ENCODE measurements around the gene NRCAM.

The NRCAM gene

DNA sequence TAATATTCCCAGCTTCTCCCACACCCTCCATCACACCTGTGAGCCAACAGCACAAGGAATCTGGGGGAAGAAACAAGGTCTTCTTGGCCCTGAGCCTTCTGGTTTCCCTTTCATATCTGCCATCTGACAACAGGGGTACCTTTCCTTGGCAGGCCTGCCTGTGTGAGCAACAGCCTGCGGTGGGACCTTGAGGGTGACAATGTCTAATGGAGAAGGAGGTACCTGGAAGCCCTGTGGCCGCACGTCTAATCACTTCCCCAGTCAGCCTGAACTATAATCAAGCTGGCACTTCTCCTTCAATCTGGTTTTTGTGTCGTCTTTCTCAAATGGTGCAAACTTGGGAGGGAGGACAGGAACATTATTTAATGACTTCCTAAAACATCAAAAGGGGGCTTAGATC lies 41.2 kb downstream of the NRCAM start:
- no peak overlapping the region for H3K27ac ChIP-seq (ENCODE audit: low read depth, low read length, severe bottlenecking)
- 96% methylated on average over 3 of the region's 4 CpGs; no CpG with 5 or more reads in 1 of the 2 experiments for WGBS, 2 experiments (ENCODE audit: insufficient coverage in 2 of 2)

DNA sequence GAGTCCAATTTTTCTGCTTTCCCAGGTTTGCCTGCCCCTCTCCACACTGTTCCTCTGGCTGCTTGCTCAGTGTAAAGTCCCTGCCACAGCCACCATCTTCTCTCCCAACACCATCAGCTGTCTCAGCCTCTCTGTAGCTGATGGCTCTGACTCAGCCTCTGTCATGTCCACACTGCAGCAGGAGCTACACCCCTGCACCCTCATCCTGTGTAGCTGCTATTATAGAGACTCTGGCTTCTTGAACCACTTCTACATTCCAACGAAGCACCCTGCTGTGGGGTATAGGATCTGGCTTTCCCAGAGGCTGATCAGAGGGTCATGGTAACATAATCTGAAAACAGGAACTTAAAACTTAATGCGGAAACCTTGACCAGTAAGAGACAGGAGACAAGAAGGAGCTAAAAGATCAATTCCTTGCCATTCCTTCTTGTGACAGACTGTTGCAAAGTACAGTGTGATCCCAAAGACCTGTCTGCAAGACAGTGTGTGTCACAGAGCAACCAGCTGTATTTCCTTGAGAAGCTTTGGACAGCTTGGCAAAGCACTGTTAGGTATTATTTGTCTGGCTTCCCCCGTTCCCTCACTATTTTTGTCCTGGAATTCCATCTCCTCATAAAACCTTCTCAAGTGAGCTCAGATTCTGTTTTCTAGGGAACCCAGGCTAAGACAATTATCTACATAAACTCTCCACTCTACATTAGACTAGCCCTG lies 42.3 kb downstream of the NRCAM start:
- H3K4me1 ChIP-seq (ENCODE audit: control insufficient read depth, insufficient read depth, low read length, poor library complexity, severe bottlenecking), result peaks cover 9% of the 10 kb centered on the region
- peak overlapping the region; percentile 41 for H3K27ac ChIP-seq (ENCODE audit: low read depth, low read length, severe bottlenecking)
- H3K36me3 ChIP-seq (ENCODE audit: control insufficient read depth, insufficient read depth, low read length), result no peaks in the 10 kb centered on the region
- no peak overlapping the region for H3K4me3 ChIP-seq (ENCODE audit: extremely low read depth, insufficient read depth, low read length, poor library complexity, severe bottlenecking)
- WGBS, 2 experiments (ENCODE audit: insufficient coverage in 2 of 2), result 92 to 94% methylated on average over 1 to 2 of the region's 3 CpGs
- no peaks in the 10 kb centered on the region for H3K9me3 ChIP-seq (ENCODE audit: control insufficient read depth, low read length)

More for the DNA sequence above, 41.2 kb downstream of the NRCAM start:
- no peak overlapping the region for H3K4me3 ChIP-seq (ENCODE audit: extremely low read depth, insufficient read depth, low read length, poor library complexity, severe bottlenecking)
- H3K9me3 ChIP-seq (ENCODE audit: control insufficient read depth, low read length), result no peaks in the 10 kb centered on the region
- H3K4me1 ChIP-seq (ENCODE audit: control insufficient read depth, insufficient read depth, low read length, poor library complexity, severe bottlenecking), result peaks cover 10% of the 10 kb centered on the region
- no peaks in the 10 kb centered on the region for H3K36me3 ChIP-seq (ENCODE audit: control insufficient read depth, insufficient read depth, low read length)

DNA sequence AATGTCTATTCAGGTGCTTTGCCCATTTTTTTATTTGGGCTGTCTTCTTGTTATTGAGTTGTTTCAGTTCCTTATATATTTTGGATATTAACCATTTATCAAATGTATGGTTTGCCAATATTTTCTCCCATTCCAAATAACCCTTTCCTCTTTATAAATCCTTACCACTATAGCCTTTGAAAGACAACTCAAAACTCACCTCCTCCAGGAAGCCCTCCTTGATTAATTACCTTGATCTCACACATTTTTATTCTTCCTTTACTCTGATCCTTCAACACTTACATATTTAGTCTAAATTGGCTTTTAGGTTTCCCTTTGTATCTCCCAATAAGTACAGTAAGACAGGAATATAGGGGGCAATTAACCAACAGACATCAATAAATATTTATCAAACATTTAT lies 42.9 kb downstream of the NRCAM start:
- H3K27ac ChIP-seq (ENCODE audit: low read depth, low read length, severe bottlenecking), result no peak overlapping the region
- no peak overlapping the region for H3K4me3 ChIP-seq (ENCODE audit: extremely low read depth, insufficient read depth, low read length, poor library complexity, severe bottlenecking)
- peaks cover 9% of the 10 kb centered on the region for H3K4me1 ChIP-seq (ENCODE audit: control insufficient read depth, insufficient read depth, low read length, poor library complexity, severe bottlenecking)
- H3K36me3 ChIP-seq (ENCODE audit: control insufficient read depth, insufficient read depth, low read length), result no peaks in the 10 kb centered on the region
- no peaks in the 10 kb centered on the region for H3K9me3 ChIP-seq (ENCODE audit: control insufficient read depth, low read length)

DNA sequence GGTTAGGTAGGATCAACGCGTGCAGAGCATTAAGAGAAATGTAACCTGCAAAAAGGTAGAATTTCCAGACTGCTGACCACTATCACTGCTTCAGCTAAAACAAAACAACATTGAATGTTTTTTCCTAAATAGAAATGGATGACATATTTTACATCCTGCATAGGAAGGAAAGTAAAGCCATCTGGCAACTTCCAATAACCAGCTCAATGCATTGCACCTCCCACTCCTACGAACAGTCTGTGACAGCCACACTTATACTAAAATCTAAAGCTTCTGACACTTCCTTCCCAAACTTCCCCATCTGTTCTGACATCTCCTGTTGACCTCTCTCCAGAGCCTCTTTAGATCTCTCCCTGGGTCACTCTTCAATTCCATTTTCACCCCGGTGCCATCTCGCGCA lies 47.1 kb downstream of the NRCAM start:
- WGBS, 2 experiments (ENCODE audit: insufficient coverage in 2 of 2), result 100% methylated on average over 2 to 3 of the region's 6 CpGs
- H3K4me1 ChIP-seq (ENCODE audit: control insufficient read depth, insufficient read depth, low read length, poor library complexity, severe bottlenecking), result peaks cover 3% of the 10 kb centered on the region
- no peak overlapping the region for H3K27ac ChIP-seq (ENCODE audit: low read depth, low read length, severe bottlenecking)
- no peaks in the 10 kb centered on the region for H3K9me3 ChIP-seq (ENCODE audit: control insufficient read depth, low read length)
- H3K36me3 ChIP-seq (ENCODE audit: control insufficient read depth, insufficient read depth, low read length), result no peaks in the 10 kb centered on the region
- H3K4me3 ChIP-seq (ENCODE audit: extremely low read depth, insufficient read depth, low read length, poor library complexity, severe bottlenecking), result no peak overlapping the region

DNA sequence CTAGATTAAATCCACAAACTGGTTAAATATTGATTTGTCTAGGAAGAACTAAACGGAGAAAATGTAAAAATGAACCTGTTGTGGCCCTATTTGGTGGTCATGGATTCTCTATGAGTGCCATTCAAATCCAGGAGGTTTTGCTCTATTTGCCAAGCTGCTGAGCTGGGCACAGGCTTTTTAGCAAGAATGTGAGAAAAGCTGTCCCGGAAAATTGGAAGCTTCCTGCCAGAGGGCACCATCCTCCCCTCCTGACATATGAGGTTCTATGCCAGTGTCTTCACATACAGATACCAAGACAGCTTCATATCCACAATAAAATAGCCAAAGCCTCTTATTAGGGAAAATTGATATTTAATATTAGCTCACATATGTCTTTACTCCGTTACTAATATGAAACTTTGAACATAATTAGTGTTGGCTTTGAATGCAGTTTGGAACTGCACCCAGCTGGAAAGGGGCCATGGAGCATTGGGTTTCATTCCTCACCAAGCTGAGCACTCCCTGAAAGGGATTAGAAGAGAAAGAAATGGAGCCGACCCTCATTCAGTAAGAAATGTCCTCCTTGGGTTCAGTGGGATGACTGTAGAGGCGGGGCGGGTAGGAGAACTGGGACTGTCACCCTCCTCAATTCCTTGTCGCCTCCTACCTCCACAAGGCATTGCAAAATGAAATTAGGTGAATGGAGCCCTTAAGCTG lies 47.8 kb downstream of the NRCAM start:
- H3K4me1 ChIP-seq (ENCODE audit: control insufficient read depth, insufficient read depth, low read length, poor library complexity, severe bottlenecking), result no peaks in the 10 kb centered on the region
- no peak overlapping the region for H3K4me3 ChIP-seq (ENCODE audit: extremely low read depth, insufficient read depth, low read length, poor library complexity, severe bottlenecking)
- 83 to 100% methylated on average over 1 to 4 of the region's 7 CpGs for WGBS, 2 experiments (ENCODE audit: insufficient coverage in 2 of 2)
- no peaks in the 10 kb centered on the region for H3K9me3 ChIP-seq (ENCODE audit: control insufficient read depth, low read length)
- no peak overlapping the region for H3K27ac ChIP-seq (ENCODE audit: low read depth, low read length, severe bottlenecking)
- no peaks in the 10 kb centered on the region for H3K36me3 ChIP-seq (ENCODE audit: control insufficient read depth, insufficient read depth, low read length)

DNA sequence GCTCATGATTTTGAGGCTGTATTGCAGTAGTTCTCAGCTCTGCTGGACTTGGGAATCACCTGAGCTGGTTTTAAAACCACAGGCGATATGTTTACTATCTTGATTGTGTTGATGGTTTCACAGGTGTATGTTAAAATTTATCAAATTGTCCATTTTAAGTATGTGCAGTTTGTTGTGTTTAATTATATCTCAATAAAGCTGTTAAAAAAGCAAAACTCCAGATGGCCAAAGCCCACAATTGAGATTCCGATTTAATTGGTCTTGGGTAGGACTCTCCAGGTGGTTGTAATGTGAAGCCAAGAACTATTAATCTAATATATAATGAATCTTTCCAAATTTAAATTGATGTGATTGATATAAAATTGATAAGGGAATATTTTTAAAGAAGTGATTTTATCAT lies 48.6 kb downstream of the NRCAM start:
- Histone ChIP-seq H3K9me3 (ENCODE audit: control insufficient read depth, low read length) (no peaks in the 10 kb centered on the region), H3K36me3 (ENCODE audit: control insufficient read depth, insufficient read depth, low read length) (no peaks in the 10 kb centered on the region), H3K4me3 (ENCODE audit: extremely low read depth, insufficient read depth, low read length, poor library complexity, severe bottlenecking) (no peak overlapping the region), H3K27ac (ENCODE audit: low read depth, low read length, severe bottlenecking) (no peak overlapping the region), H3K4me1 (ENCODE audit: control insufficient read depth, insufficient read depth, low read length, poor library complexity, severe bottlenecking) (no peaks in the 10 kb centered on the region)
- no CpG with 5 or more reads among the region's 2 CpGs for WGBS, 2 experiments (ENCODE audit: insufficient coverage in 2 of 2)

GRCh38 chr7:108406222-108406890 lies 49.9 kb downstream of the NRCAM start:
- Histone ChIP-seq H3K36me3 (ENCODE audit: control insufficient read depth, insufficient read depth, low read length) (no peaks in the 10 kb centered on the region), H3K4me1 (ENCODE audit: control insufficient read depth, insufficient read depth, low read length, poor library complexity, severe bottlenecking) (no peaks in the 10 kb centered on the region), H3K4me3 (ENCODE audit: extremely low read depth, insufficient read depth, low read length, poor library complexity, severe bottlenecking) (no peak overlapping the region), H3K27ac (ENCODE audit: low read depth, low read length, severe bottlenecking) (no peak overlapping the region), H3K9me3 (ENCODE audit: control insufficient read depth, low read length) (no peaks in the 10 kb centered on the region)
- WGBS, 2 experiments (ENCODE audit: insufficient coverage in 2 of 2), result 83 to 100% methylated on average over 1 of the region's 1 CpG

DNA sequence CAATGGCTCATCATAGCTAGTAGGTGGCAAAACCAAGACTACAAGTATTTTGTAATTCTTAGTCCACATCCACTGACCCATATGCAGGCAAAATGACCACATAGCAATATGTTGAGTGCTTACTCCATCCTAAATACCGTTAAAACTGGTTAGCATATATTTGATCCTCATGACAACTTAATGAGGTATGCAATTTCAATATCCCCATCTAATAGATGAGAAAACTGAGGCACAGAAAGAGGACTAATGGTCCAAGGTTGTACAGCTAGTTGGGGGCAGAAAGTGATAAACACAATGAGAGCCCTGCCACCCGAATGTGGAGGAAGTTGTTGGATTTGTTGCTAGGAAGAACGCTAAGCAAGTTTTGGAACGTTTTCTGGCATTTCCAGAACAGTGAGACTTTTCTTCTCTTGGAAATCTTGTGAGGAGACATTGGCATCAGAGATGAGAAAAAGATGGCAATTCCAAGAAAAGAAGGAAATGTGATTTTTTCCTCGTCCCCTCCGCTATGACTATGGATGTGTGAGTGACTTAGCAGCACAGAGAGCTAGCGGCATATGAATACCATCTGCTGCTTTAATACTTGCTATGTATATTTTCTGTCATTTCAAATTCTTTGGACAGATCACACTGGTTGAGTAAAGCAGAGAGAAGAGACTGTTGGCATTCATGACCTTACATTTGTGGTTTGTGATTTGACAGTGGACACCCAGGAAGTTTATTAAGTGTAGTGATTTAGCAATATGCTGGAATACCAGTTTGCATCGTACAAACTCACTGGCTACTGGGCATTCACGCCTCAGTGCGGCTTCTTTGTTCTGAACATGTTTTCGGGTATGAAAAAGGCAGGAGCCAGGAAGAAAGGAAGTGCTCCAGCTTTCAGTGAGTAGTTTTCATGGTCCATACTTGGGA lies 51.5 kb downstream of the NRCAM start:
- Histone ChIP-seq H3K36me3 (ENCODE audit: control insufficient read depth, insufficient read depth, low read length) (no peaks in the 10 kb centered on the region), H3K27ac (ENCODE audit: low read depth, low read length, severe bottlenecking) (no peak overlapping the region), H3K9me3 (ENCODE audit: control insufficient read depth, low read length) (no peaks in the 10 kb centered on the region), H3K4me3 (ENCODE audit: extremely low read depth, insufficient read depth, low read length, poor library complexity, severe bottlenecking) (no peak overlapping the region), H3K4me1 (ENCODE audit: control insufficient read depth, insufficient read depth, low read length, poor library complexity, severe bottlenecking) (no peaks in the 10 kb centered on the region)
- WGBS, 2 experiments (ENCODE audit: insufficient coverage in 2 of 2), result 87 to 96% methylated on average over 9 to 10 of the region's 11 CpGs

GRCh38 chr7:108403597-108404217 lies 52.5 kb downstream of the NRCAM start:
- Histone ChIP-seq H3K9me3 (ENCODE audit: control insufficient read depth, low read length) (no peaks in the 10 kb centered on the region), H3K27ac (ENCODE audit: low read depth, low read length, severe bottlenecking) (no peak overlapping the region)
- WGBS, 2 experiments (ENCODE audit: insufficient coverage in 2 of 2), result 90 to 98% methylated on average over 8 to 9 of the region's 9 CpGs

DNA sequence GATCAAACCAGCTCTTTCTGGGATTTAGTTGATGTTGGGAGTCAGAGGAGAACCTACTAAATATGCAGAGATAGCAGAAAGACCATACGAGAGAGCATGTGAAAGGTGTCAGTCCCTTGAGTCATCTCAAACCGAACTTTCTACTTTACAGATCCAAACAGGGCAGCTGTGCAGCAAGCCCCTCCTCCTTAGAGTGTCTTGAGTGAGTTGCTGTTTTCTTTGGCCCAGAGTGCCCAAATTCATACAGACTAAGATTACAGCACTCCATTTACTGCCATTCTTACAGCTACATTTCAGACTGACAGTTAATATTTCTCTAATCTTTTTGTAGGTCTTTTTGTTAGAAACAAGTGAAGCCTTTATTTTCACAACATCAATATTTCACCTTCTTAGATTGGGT lies 53.4 kb downstream of the NRCAM start:
- no peaks in the 10 kb centered on the region for H3K9me3 ChIP-seq (ENCODE audit: control insufficient read depth, low read length)
- no peaks in the 10 kb centered on the region for H3K4me1 ChIP-seq (ENCODE audit: control insufficient read depth, insufficient read depth, low read length, poor library complexity, severe bottlenecking)
- H3K36me3 ChIP-seq (ENCODE audit: control insufficient read depth, insufficient read depth, low read length), result no peaks in the 10 kb centered on the region
- H3K4me3 ChIP-seq (ENCODE audit: extremely low read depth, insufficient read depth, low read length, poor library complexity, severe bottlenecking), result no peak overlapping the region
- whole genome bisulfite sequencing, 2 experiments (ENCODE audit: insufficient coverage in 2 of 2), result 73% methylated on average over 2 of the region's 2 CpGs; no CpG with 5 or more reads in 1 of the 2 experiments
- no peak overlapping the region for H3K27ac ChIP-seq (ENCODE audit: low read depth, low read length, severe bottlenecking)

More at GRCh38 chr7:108403597-108404217, 52.5 kb downstream of the NRCAM start:
- Histone ChIP-seq H3K36me3 (ENCODE audit: control insufficient read depth, insufficient read depth, low read length) (no peaks in the 10 kb centered on the region), H3K4me3 (ENCODE audit: extremely low read depth, insufficient read depth, low read length, poor library complexity, severe bottlenecking) (no peak overlapping the region), H3K4me1 (ENCODE audit: control insufficient read depth, insufficient read depth, low read length, poor library complexity, severe bottlenecking) (no peaks in the 10 kb centered on the region)
